ENCODE data around the gene EVC2. TPM values are rescaled to one million over a fixed set of nuclear protein-coding genes. Genes with fewer than 3 reads are reported as not detected.

Gene EVC2
- total and polyA plus RNA-seq, 2 of the 4 experiments (the other 2 are of a cell fraction), result 2.7 to 5.9 TPM

DNA sequence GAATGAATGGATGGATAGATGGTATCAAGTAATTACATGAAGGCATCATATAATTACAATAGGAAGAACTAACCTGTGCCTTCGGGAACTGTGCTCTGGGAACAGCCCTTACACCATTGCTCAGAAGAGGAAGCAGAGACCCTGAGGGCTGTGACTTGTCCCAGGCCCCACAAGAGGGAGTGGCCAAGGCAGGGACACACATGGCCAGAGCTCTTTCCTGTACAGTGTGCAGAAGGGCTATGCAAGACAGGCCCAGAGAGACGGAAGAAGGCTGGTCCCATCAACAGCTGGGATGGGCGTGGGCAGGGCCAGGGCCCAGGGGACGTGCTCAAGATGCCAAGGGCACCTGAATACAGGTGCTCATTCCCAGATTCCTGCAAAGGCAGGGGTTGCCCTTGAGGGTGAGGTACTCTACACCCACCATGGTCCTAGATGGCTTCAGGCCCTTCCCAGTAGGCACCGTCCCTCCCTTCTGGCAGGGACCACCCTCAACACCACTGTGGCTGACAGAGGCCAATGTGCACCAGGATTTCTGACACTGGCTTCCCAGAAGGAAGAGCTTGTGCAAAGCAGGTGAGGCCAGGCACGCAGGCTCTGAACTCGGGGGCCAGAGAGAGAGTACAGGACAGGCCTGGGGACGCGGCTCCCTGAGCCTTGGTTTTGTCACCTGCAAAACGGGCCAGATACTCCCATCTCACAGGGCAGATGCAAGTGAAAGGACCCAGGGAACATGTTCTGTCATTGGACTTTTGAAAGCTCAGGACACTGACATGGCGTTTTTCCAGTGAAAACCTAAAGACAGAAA lies 1.7 kb downstream of the EVC2 start:
- Histone ChIP-seq H4K20me1 (ENCODE audit: insufficient read depth, low read length) (peaks cover 6% of the 10 kb centered on the region), H3K79me1 (ENCODE audit: low read depth in 1 of 2, low read length in 2 of 2) (peaks cover 24 to 59% of the 10 kb centered on the region in 2 experiments), H3K27me3 (ENCODE audit: control insufficient read depth, insufficient read depth, low read length) (no peaks in the 10 kb centered on the region), H2AK5ac (ENCODE audit: low read depth, low read length) (0 out of 2 replicates have a peak overlapping the region, but pooled peaks have one; percentile 18), H2BK120ac (ENCODE audit: low read depth, low read length) (0 out of 2 replicates have a peak overlapping the region, but pooled peaks have one; percentile 14), H2BK15ac (ENCODE audit: low read depth, low read length) (no peak overlapping the region), H3K14ac (replicated peaks; ENCODE audit: low read depth, low read length) (peak overlapping the region; percentile 89; the same call in 1 of the 2 replicates), H3K4me2 (ENCODE audit: low read depth, low read length) (peak overlapping the region; percentile 89; the same call in 1 of the 2 replicates), H2AK9ac (replicated peaks; ENCODE audit: low read depth, low read length, poor library complexity) (peak overlapping the region; percentile 75), H4K5ac (ENCODE audit: low read depth, low read length) (no peak overlapping the region), H3K23ac (ENCODE audit: low read depth, low read length) (0 out of 2 replicates have a peak overlapping the region, but pooled peaks have one; percentile 72), H3K9me3 (ENCODE audit: control insufficient read depth, insufficient read depth, low read length) (no peaks in the 10 kb centered on the region), H4K8ac (ENCODE audit: low read depth in 2 of 2, low read length in 2 of 2) (no peak overlapping the region), H3K56ac (ENCODE audit: extremely low read depth, insufficient read depth, low read length) (no peak overlapping the region), H2BK20ac (ENCODE audit: low read depth, low read length) (no peak overlapping the region), H3K18ac (ENCODE audit: low read depth, low read length) (no peak overlapping the region), H3K27ac (ENCODE audit: insufficient read depth, low read length) (no peak overlapping the region), H3K4ac (ENCODE audit: low read depth, low read length) (no peak overlapping the region), H3K4me3 (ENCODE audit: insufficient read depth, low read depth, low read length) (no peak overlapping the region), H3K36me3 (ENCODE audit: control insufficient read depth, insufficient read depth, low read length) (peaks cover 13% of the 10 kb centered on the region), H2AFZ (replicated peaks; ENCODE audit: low read length, poor library complexity) (no peak overlapping the region), H3K9me1 (ENCODE audit: insufficient read depth, low read length) (peaks cover 28% of the 10 kb centered on the region), H3K9ac (ENCODE audit: low read depth, low read length) (no peak overlapping the region), H4K91ac (ENCODE audit: insufficient read depth, low read depth, low read length) (no peak overlapping the region; the same call in 1 of the 2 replicates), H2BK5ac (ENCODE audit: low read depth, low read length, poor library complexity, severe bottlenecking) (no peak overlapping the region), H3K4me1 (ENCODE audit: control insufficient read depth, insufficient read depth, low read length) (peaks cover 26% of the 10 kb centered on the region)
- ChIA-PET POLR2A (ENCODE audit: unreplicated experiment) (no interaction called here), CTCF (no interaction called here)
- in situ Hi-C loops (cut with MboI; ENCODE audit: low sequenced_read_pairs) (no loop called here), intact Hi-C loops (cut with micrococcal nuclease) (loop anchor here (5.0 kb wide), 3 partner anchors 181 to 669 kb away; partner anchors contain the start of gene STK32B), dilution Hi-C loops (cut with HindIII; ENCODE audit: low sequenced_read_pairs, unreplicated experiment) (no loop called here)
- WGBS, 2 experiments (ENCODE audit: extremely low coverage in 2 of 2, insufficient read length in 1 of 2), result 96% methylated on average over 4 of the region's 11 CpGs; no CpG with 5 or more reads in 1 of the 2 experiments
- no peak for DNase-seq
- TSS peak; percentile 28 for BruUV-seq (replicated peaks)
- no peak for ATAC-seq (ENCODE audit: low read depth)
- TF ChIP-seq MAFK (IDR thresholded peaks at IDR 0.05; ENCODE audit: low read depth, low read length) (no peak), POLR2A (IDR thresholded peaks at IDR 0.05; ENCODE audit: low read depth, low read length) (no peak), RFX5 (IDR thresholded peaks at IDR 0.05; ENCODE audit: low read depth, low read length) (no peak), NFE2L2 (IDR thresholded peaks at IDR 0.05; ENCODE audit: low read depth, low read length) (no peak), CHD1 (IDR thresholded peaks at IDR 0.05; ENCODE audit: low read depth, low read length) (no peak), SMC3 (IDR thresholded peaks at IDR 0.05; ENCODE audit: low read depth, low read length) (no peak), RAD21 (IDR thresholded peaks at IDR 0.05; ENCODE audit: low read length) (no peak), RCOR1 (IDR thresholded peaks at IDR 0.05; ENCODE audit: insufficient replicate concordance, low read length) (no peak), MAZ (IDR thresholded peaks at IDR 0.05; ENCODE audit: borderline replicate concordance, low read depth, low read length) (no peak), BHLHE40 (IDR thresholded peaks at IDR 0.05; ENCODE audit: low read depth, low read length) (no peak), FOS (IDR thresholded peaks at IDR 0.05; ENCODE audit: low read depth, low read length) (no peak)
- TF ChIP-seq, protein P1, sequence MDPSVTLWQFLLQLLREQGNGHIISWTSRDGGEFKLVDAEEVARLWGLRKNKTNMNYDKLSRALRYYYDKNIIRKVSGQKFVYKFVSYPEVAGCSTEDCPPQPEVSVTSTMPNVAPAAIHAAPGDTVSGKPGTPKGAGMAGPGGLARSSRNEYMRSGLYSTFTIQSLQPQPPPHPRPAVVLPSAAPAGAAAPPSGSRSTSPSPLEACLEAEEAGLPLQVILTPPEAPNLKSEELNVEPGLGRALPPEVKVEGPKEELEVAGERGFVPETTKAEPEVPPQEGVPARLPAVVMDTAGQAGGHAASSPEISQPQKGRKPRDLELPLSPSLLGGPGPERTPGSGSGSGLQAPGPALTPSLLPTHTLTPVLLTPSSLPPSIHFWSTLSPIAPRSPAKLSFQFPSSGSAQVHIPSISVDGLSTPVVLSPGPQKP (IDR thresholded peaks at IDR 0.05; ENCODE audit: borderline replicate concordance, low read depth, low read length), result no peak
- TF ChIP-seq, protein P2, sequence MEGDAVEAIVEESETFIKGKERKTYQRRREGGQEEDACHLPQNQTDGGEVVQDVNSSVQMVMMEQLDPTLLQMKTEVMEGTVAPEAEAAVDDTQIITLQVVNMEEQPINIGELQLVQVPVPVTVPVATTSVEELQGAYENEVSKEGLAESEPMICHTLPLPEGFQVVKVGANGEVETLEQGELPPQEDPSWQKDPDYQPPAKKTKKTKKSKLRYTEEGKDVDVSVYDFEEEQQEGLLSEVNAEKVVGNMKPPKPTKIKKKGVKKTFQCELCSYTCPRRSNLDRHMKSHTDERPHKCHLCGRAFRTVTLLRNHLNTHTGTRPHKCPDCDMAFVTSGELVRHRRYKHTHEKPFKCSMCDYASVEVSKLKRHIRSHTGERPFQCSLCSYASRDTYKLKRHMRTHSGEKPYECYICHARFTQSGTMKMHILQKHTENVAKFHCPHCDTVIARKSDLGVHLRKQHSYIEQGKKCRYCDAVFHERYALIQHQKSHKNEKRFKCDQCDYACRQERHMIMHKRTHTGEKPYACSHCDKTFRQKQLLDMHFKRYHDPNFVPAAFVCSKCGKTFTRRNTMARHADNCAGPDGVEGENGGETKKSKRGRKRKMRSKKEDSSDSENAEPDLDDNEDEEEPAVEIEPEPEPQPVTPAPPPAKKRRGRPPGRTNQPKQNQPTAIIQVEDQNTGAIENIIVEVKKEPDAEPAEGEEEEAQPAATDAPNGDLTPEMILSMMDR (conservative IDR thresholded peaks at IDR 0.05; ENCODE audit: low read depth, low read length), result no peak
- TF ChIP-seq, protein P3, sequence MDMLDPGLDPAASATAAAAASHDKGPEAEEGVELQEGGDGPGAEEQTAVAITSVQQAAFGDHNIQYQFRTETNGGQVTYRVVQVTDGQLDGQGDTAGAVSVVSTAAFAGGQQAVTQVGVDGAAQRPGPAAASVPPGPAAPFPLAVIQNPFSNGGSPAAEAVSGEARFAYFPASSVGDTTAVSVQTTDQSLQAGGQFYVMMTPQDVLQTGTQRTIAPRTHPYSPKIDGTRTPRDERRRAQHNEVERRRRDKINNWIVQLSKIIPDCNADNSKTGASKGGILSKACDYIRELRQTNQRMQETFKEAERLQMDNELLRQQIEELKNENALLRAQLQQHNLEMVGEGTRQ (IDR thresholded peaks at IDR 0.05; ENCODE audit: low read depth, low read length), result no peak

Measured in IMR-90 (cell line).